Measurements from ENCODE around the gene ATE1.

ATE1 gene

DNA sequence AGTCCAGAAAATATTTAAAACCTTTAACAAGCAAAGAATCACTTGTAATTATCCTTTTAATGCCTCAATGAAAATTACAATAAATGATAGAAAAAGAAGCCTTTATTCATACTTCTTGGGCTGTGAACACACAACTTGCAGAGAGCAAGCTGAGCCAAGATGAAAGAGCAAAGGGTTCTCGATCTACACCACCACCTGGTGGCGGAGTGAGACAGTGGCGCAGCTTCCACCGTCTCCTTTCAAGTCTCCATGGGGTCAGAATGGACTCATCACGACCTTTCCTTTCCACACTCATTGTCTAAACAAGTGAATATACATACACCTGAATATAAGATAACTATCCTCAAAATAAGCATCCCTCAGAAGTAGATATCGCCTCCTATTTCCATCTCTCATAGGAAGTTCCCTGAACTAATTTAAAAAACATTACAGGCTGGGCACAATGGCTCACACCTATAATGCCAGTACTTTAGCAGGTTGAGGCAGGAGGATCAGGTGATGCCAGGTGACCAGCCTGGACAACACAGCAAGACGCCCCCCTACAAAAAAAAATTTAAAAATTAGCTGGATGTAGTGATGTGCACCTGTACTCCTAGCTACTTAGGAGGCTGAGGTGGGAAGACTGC is 40.7 kb downstream of the ATE1 start:
- DNase-seq (ENCODE audit: low read depth in 1 of 2, low spot score in 1 of 2), result peak; percentile 48 to 68
- no peak for TF ChIP-seq JUND (IDR thresholded peaks at IDR 0.05; ENCODE audit: low read depth)
- in situ Hi-C loops (cut with HindIII; ENCODE audit: low pct_unique_long_range_greater_than_20kb, low sequenced_read_pairs), result no loop called here

DNA sequence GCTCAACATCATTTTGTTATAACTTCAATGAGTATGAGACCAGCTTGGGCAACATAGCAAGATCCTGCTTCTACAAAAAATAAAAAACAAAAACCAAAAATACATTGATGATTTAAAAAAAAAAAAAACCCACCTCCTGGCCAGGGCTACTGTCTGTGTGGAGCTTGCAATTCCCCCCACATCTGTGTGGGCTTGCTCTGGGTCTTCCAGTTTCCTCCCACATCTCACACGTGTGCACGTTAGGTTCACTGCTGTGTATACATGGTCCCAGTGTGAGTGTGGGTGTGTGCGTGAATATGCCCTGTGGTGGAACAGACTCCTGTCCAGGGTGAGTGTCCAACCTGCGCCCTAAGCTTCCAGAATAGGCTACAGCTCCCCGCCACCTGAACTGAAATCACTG is 41.6 kb downstream of the ATE1 start:
- in situ Hi-C loops (cut with HindIII; ENCODE audit: low pct_unique_long_range_greater_than_20kb, low sequenced_read_pairs), result no loop called here
- TF ChIP-seq JUND (IDR thresholded peaks at IDR 0.05; ENCODE audit: low read depth), result no peak
- DNase-seq (ENCODE audit: low read depth in 1 of 2, low spot score in 1 of 2), result no peak

GRCh38 chr10:121880895-121881294 is 46.9 kb downstream of the ATE1 start:
- in situ Hi-C loops (cut with HindIII; ENCODE audit: low pct_unique_long_range_greater_than_20kb, low sequenced_read_pairs), result no loop called here
- DNase-seq (ENCODE audit: low read depth in 1 of 2, low spot score in 1 of 2), result no peak
- TF ChIP-seq JUND (IDR thresholded peaks at IDR 0.05; ENCODE audit: low read depth), result no peak

GRCh38 chr10:121879476-121879875 is 48.4 kb downstream of the ATE1 start:
- in situ Hi-C loops (cut with HindIII; ENCODE audit: low pct_unique_long_range_greater_than_20kb, low sequenced_read_pairs), result no loop called here
- no peak for TF ChIP-seq JUND (IDR thresholded peaks at IDR 0.05; ENCODE audit: low read depth)

DNA sequence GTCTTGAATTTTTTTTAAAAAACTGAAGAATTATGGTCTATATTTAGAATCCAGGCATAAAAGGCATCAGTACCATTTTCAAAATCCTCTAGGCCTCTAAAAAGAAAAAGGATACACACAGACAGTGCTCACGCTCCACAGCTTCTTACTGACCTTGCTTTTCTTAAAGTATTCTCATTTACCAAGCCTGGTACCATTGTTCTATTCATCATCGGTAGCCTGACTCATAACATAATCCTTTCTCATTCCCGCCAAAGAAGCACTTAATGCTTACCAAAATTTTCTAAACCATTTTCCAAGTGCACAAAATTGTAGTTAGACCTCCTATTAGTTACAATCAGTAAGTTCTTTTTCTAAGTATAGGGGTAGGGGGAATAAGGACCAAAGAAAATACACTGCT is 54.6 kb downstream of the ATE1 start:
- in situ Hi-C loops (cut with HindIII; ENCODE audit: low pct_unique_long_range_greater_than_20kb, low sequenced_read_pairs), result no loop called here
- DNase-seq (ENCODE audit: low read depth in 1 of 2, low spot score in 1 of 2), result no peak
- no peak for TF ChIP-seq JUND (IDR thresholded peaks at IDR 0.05; ENCODE audit: low read depth)

More at GRCh38 chr10:121879476-121879875, 48.4 kb downstream of the ATE1 start:
- DNase-seq (ENCODE audit: low read depth in 1 of 2, low spot score in 1 of 2), result no peak

DNA sequence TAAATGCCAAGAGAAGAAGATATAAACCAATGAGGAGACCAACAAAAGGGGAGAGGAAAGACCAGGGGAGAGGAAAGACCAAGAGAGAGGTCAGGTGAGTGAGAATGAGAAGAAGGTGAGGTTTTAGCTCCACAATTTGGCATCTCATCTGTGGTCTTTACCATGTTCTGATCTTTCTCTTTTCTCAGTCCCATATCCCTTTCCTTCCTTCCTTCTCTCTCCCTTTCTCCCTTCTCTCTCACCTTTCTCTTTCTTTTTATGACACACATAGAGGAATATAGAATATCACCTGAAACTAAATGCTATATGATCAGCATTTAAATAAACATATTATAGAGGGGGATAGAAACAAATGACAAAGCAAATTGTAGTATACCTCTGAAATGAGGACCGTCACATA is 57.4 kb downstream of the ATE1 start:
- in situ Hi-C loops (cut with HindIII; ENCODE audit: low pct_unique_long_range_greater_than_20kb, low sequenced_read_pairs), result no loop called here
- DNase-seq (ENCODE audit: low read depth in 1 of 2, low spot score in 1 of 2), result no peak
- TF ChIP-seq JUND (IDR thresholded peaks at IDR 0.05; ENCODE audit: low read depth), result no peak

- DNase-seq (ENCODE audit: low read depth in 1 of 2, low spot score in 1 of 2), result no peak
- no peak for TF ChIP-seq JUND (IDR thresholded peaks at IDR 0.05; ENCODE audit: low read depth)
- in situ Hi-C loops (cut with HindIII; ENCODE audit: low pct_unique_long_range_greater_than_20kb, low sequenced_read_pairs), result no loop called here
Measured at GRCh38 chr10:121865554-121865953, 62.3 kb downstream of the ATE1 start.

DNA sequence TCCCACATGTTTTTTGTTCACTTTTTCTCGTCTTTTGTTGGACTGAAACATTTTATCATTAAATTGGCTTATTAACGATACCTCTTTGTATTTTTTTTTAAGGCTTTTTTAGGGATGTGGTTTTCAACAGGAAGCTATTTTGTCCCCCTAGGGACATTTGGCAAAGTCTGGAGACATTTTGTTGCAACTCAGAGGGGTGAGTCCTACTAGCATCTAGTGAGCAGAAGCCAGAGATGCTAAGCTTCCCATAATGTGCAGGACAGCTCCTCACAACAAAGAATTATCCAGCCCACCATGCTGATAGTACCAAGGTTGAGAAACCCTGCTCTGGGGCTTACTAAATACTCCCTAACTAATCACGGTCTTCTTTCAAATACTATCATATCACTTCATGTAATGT is 63.2 kb downstream of the ATE1 start:
- no peak for DNase-seq (ENCODE audit: low read depth in 1 of 2, low spot score in 1 of 2)
- in situ Hi-C loops (cut with HindIII; ENCODE audit: low pct_unique_long_range_greater_than_20kb, low sequenced_read_pairs), result no loop called here
- no peak for TF ChIP-seq JUND (IDR thresholded peaks at IDR 0.05; ENCODE audit: low read depth)

DNA sequence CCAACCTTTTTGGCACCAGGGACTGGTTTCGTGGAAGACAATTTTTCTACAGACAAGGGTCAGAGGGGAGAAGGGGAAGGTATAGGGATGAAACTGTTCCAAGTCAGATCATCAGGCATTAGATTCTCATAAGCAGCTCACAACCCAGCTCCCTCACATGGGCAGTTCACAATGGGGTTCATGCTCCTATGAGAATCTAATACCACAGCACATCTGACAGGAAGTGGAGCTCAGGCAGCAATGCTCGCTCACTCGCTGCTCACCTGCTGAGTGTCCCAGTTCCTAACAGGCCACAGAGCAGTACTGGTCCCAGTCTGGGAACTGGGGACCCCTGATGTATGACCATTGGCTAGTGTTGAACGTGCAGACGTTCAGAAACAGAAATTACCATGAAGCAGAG is 63.7 kb downstream of the ATE1 start:
- DNase-seq (ENCODE audit: low read depth in 1 of 2, low spot score in 1 of 2), result no peak
- in situ Hi-C loops (cut with HindIII; ENCODE audit: low pct_unique_long_range_greater_than_20kb, low sequenced_read_pairs), result no loop called here

DNA sequence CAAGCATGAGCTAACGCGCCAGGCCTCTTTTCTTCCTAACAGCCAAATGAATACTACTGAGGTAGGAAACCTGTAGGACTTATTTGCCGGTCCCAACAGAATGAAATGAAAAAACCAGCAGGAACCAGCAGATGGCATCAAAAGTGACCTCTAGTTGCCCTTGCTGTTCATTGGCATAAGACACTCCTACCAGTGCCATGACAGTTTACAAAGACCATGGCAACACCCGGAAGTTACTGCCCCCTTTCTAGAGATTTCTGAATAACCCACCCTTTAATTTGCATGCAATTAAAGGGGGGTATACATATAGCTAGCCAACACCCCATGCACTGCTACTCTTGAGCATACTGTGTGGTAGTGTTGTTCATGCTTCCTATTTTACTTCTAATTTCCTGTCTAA is 65.2 kb downstream of the ATE1 start:
- DNase-seq (ENCODE audit: low read depth in 1 of 2, low spot score in 1 of 2), result no peak
- in situ Hi-C loops (cut with HindIII; ENCODE audit: low pct_unique_long_range_greater_than_20kb, low sequenced_read_pairs), result no loop called here
- TF ChIP-seq JUND (IDR thresholded peaks at IDR 0.05; ENCODE audit: low read depth), result no peak

More for the DNA sequence above, 63.7 kb downstream of the ATE1 start:
- TF ChIP-seq JUND (IDR thresholded peaks at IDR 0.05; ENCODE audit: low read depth), result no peak

GRCh38 chr10:121862042-121862441 is 65.8 kb downstream of the ATE1 start:
- in situ Hi-C loops (cut with HindIII; ENCODE audit: low pct_unique_long_range_greater_than_20kb, low sequenced_read_pairs), result no loop called here
- no peak for TF ChIP-seq JUND (IDR thresholded peaks at IDR 0.05; ENCODE audit: low read depth)
- DNase-seq (ENCODE audit: low read depth in 1 of 2, low spot score in 1 of 2), result no peak

DNA sequence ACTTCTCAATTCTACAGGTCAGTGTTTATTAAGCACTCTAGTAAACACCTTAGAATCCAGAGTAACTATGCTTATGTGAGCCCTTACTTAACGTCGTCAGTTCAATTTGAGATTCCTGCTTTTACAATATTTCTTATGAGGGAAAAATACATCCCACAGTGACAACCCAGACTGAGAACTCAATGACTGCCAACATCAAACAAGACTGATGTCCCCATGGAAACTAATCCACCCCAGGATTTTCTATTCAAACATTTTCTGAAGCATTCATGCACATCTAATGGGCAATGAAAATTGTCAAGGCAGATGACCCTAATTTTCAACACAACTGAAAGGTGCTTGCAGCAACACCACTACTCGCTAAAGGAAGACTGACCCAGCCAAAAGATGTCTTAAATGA is 67.0 kb downstream of the ATE1 start:
- in situ Hi-C loops (cut with HindIII; ENCODE audit: low pct_unique_long_range_greater_than_20kb, low sequenced_read_pairs), result no loop called here
- DNase-seq (ENCODE audit: low read depth in 1 of 2, low spot score in 1 of 2), result no peak
- TF ChIP-seq JUND (IDR thresholded peaks at IDR 0.05; ENCODE audit: low read depth), result no peak

GRCh38 chr10:121854809-121855445 is 72.9 kb downstream of the ATE1 start:
- no peak for TF ChIP-seq JUND (IDR thresholded peaks at IDR 0.05; ENCODE audit: low read depth)
- no peak for DNase-seq (ENCODE audit: low read depth in 1 of 2, low spot score in 1 of 2)
- in situ Hi-C loops (cut with HindIII; ENCODE audit: low pct_unique_long_range_greater_than_20kb, low sequenced_read_pairs), result no loop called here

GRCh38 chr10:121853950-121854349 is 73.9 kb downstream of the ATE1 start:
- DNase-seq (ENCODE audit: low read depth in 1 of 2, low spot score in 1 of 2), result no peak
- in situ Hi-C loops (cut with HindIII; ENCODE audit: low pct_unique_long_range_greater_than_20kb, low sequenced_read_pairs), result no loop called here
- no peak for TF ChIP-seq JUND (IDR thresholded peaks at IDR 0.05; ENCODE audit: low read depth)

Measured in T47D (cell line).